Mesendoderm (in vitro differentiated cells): ENCODE results near the gene SGIP1.

Source experiments
- DNase-seq: peaks from one replicate; pipeline ENCODE4 v3.0.0; 2013
- H2AK5ac ChIP-seq: 2 replicates; pipeline ENCODE4 v1.6.1; 2013; ENCODE audit warnings: low read length, inconsistent platforms
- H2BK120ac ChIP-seq: 2 replicates; pipeline ENCODE4 v1.6.1; 2013; ENCODE audit warnings: low read depth, mild to moderate bottlenecking, low read length, moderate library complexity, mixed read lengths
- H2BK15ac ChIP-seq: replicated peaks from 2 replicates; pipeline ENCODE4 v1.6.1; 2013; ENCODE audit warnings: low read depth, mild to moderate bottlenecking, moderate library complexity
- H2BK5ac ChIP-seq: 2 replicates; pipeline ENCODE4 v1.6.1; 2013; ENCODE audit warnings: low read length, inconsistent platforms
- H3K18ac ChIP-seq: 2 replicates; pipeline ENCODE4 v1.6.1; 2013; ENCODE audit warnings: mild to moderate bottlenecking, low read length, mixed read lengths
- H3K23ac ChIP-seq: one replicate; pipeline ENCODE4 v1.6.1; 2013; ENCODE audit warnings: low read length
- H3K27ac ChIP-seq: 2 replicates; pipeline ENCODE4 v1.5.1; 2013; ENCODE audit warnings: low read depth, mild to moderate bottlenecking, inconsistent platforms, low read length, moderate library complexity
- H3K27me3 ChIP-seq: 2 replicates; pipeline ENCODE4 v1.6.1; 2013; ENCODE audit warnings: low read length, control low read depth, mild to moderate bottlenecking, inconsistent platforms; ENCODE audit not compliant: insufficient read depth, poor library complexity
- H3K36me3 ChIP-seq: 2 replicates; pipeline ENCODE4 v1.6.1; 2013; ENCODE audit warnings: low read length, inconsistent platforms; ENCODE audit not compliant: control insufficient read depth, insufficient read depth
- H3K4ac ChIP-seq: one replicate; pipeline ENCODE4 v1.6.1; 2013; ENCODE audit warnings: low read depth, mild to moderate bottlenecking, low read length, moderate library complexity
- H3K4me1 ChIP-seq: 2 replicates; pipeline ENCODE4 v1.6.1; 2013; ENCODE audit warnings: low read depth, low read length, inconsistent platforms; ENCODE audit not compliant: control insufficient read depth
- H3K4me2 ChIP-seq: 2 replicates; pipeline ENCODE4 v1.6.1; 2013; ENCODE audit warnings: low read length
- H3K4me3 ChIP-seq: 2 replicates; pipeline ENCODE4 v1.5.1; 2013; ENCODE audit warnings: mild to moderate bottlenecking, low read length
- H3K56ac ChIP-seq: one replicate; pipeline ENCODE4 v1.6.1; 2013; ENCODE audit warnings: low read length
- H3K79me1 ChIP-seq: 2 replicates; pipeline ENCODE4 v1.6.1; 2013; ENCODE audit warnings: low read length, inconsistent platforms
- H3K79me2 ChIP-seq: 2 replicates; pipeline ENCODE4 v1.6.1; 2013; ENCODE audit warnings: mild to moderate bottlenecking, low read length; ENCODE audit not compliant: control insufficient read depth, insufficient read depth
- H3K9ac ChIP-seq: 2 replicates; pipeline ENCODE4 v1.6.1; 2013; ENCODE audit warnings: low read length, inconsistent platforms
- H4K5ac ChIP-seq: one replicate; pipeline ENCODE4 v1.6.1; 2013; ENCODE audit warnings: low read length
- H4K8ac ChIP-seq: one replicate; pipeline ENCODE4 v1.6.1; 2013; ENCODE audit warnings: low read depth, mild to moderate bottlenecking, control low read depth, low read length, moderate library complexity
- WGBS: extraction: QIAGEN DNeasy Blood & Tissue Kit; methylation state at CpG from one replicate; pipeline ENCODE4 v1.1.7; 2013; ENCODE audit warnings: low lambda C conversion rate, missing lambda C conversion rate; ENCODE audit not compliant: insufficient coverage; ENCODE audit errors: extremely low coverage; 5-methylcytosine and 5-hydroxymethylcytosine counted together

The SGIP1 gene

DNA sequence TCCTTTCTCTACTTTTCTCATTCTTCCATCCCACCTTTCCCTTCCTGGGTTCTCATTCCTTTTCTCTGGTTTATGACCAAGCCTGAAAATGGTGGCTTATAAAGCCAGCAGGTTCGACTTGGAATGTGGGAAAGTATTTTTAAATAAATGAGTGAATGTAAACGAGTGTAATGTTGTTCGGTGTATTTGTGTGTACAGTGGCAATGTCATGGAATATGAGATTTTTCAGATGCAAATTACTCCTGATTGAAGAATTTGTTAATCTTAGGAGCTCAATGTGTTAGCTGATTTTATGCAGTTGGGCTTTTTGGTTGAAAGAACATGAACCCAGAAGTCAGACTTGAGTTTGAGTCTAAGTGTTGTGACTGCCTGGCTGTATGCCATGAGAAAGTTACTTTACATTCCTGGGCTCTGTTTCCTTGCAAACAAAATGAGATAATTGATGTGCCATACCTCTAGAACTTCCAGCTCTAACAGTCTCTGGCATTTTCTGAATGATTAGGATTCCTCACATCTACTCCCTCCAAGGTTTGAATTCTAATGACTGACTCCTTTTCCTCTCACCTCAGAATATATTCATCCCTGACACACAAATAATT lies 6.6 kb downstream of the SGIP1 start:
- 100% methylated on average over 2 of the region's 3 CpGs for WGBS
- H3K4me3 ChIP-seq = no peak overlapping the region

DNA sequence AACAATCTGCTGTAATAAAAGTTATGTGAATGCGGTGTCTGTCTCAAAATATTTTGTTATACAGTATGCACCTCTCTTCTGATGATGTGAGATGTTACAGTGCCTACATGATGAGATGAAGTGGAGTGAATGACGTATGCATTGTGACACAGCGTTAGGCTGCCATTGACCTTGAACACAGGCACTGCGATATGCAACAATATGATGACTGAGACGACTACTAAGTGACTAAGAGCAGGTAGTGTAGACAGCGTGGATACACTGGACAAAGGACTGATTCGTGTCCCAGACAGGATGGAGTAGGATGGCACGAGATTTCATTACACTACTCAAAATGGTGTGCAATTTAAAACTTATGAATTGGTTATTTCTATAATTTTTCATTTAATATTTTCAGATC lies 8.4 kb downstream of the SGIP1 start:
- Histone ChIP-seq H3K4me1 (peaks cover 2% of the 10 kb centered on the region), H3K4me3 (no peak overlapping the region), H3K79me2 (no peaks in the 10 kb centered on the region), H3K9ac (no peak overlapping the region), H3K18ac (no peak overlapping the region), H3K4ac (no peak overlapping the region), H3K27me3 (no peaks in the 10 kb centered on the region), H3K4me2 (no peak overlapping the region), H3K23ac (no peak overlapping the region), H3K27ac (no peak overlapping the region), H4K5ac (no peak overlapping the region), H2BK15ac (no peak overlapping the region), H3K79me1 (no peaks in the 10 kb centered on the region), H2BK120ac (no peak overlapping the region), H2BK5ac (no peak overlapping the region), H4K8ac (no peak overlapping the region), H2AK5ac (peak overlapping the region; percentile 28), H3K36me3 (no peaks in the 10 kb centered on the region), H3K56ac (no peak overlapping the region)
- no peak for DNase-seq
- no CpG with 5 or more reads among the region's 8 CpGs for WGBS

More for the DNA sequence above, 6.6 kb downstream of the SGIP1 start:
- Histone ChIP-seq H3K18ac (no peak overlapping the region), H3K23ac (no peak overlapping the region), H3K4me1 (peaks cover 2% of the 10 kb centered on the region), H3K4me2 (no peak overlapping the region), H2BK5ac (no peak overlapping the region), H3K36me3 (no peaks in the 10 kb centered on the region), H3K27me3 (no peaks in the 10 kb centered on the region), H3K9ac (no peak overlapping the region), H3K27ac (no peak overlapping the region), H3K56ac (no peak overlapping the region), H3K79me1 (no peaks in the 10 kb centered on the region), H2AK5ac (no peak overlapping the region), H4K5ac (no peak overlapping the region), H2BK15ac (no peak overlapping the region), H3K4ac (no peak overlapping the region), H4K8ac (no peak overlapping the region), H2BK120ac (no peak overlapping the region), H3K79me2 (no peaks in the 10 kb centered on the region)
- DNase-seq = peak; percentile 89

DNA sequence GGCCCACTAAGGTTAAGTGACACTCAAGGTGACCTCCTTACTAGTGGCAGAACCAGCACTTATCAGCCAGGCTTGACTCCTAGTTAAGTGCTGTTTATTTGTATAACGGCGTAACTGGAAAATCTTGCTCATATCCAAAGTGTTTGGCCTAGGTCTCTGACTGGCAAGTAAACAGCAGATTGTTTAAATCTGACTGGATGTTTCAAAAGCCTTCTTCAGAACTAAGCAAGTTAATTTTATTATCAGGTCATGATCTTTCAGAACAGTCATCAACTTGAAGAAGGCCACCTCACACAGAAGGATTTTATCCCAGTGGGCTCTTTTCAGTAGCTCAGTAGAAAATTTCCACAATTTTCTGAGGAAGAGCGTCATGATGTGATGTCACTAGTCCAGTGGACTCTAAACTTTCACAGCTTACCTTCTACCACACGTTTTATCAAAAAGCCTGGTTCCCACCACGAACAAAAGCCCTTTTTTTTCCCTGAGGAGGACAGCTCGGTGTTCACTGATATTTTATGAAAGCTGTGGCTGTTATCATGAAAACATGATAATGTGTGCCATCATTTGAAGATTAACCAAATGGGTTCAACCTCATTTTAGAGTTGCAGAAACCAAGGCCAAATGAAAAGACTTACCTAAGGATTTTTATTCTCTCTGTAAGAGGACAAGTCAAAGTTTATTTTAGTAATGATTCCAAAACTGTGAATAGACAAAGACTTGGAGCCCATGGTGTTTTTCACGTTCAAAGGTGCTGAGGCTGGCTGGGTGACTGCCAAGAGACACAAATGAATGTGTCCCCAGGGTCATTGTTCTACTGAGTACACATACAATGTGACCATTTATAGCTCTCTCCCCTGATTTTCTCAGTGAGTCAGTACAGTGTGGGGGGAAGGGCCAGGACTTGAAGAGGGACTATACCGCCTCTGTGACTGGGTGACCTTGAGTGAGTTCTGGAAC lies 9.1 kb downstream of the SGIP1 start:
- no CpG with 5 or more reads among the region's 8 CpGs for WGBS
- Histone ChIP-seq H4K8ac (no peak overlapping the region), H2BK120ac (no peak overlapping the region), H3K4me1 (peaks cover 2% of the 10 kb centered on the region), H3K18ac (no peak overlapping the region), H3K27ac (no peak overlapping the region), H3K9ac (no peak overlapping the region), H2AK5ac (no peak overlapping the region), H3K4me3 (no peak overlapping the region), H3K4me2 (no peak overlapping the region), H3K23ac (no peak overlapping the region), H4K5ac (no peak overlapping the region), H3K79me2 (no peaks in the 10 kb centered on the region), H3K36me3 (no peaks in the 10 kb centered on the region), H3K79me1 (no peaks in the 10 kb centered on the region), H2BK15ac (no peak overlapping the region), H2BK5ac (no peak overlapping the region), H3K4ac (no peak overlapping the region), H3K56ac (no peak overlapping the region), H3K27me3 (no peaks in the 10 kb centered on the region)
- DNase-seq = peak; percentile 70

DNA sequence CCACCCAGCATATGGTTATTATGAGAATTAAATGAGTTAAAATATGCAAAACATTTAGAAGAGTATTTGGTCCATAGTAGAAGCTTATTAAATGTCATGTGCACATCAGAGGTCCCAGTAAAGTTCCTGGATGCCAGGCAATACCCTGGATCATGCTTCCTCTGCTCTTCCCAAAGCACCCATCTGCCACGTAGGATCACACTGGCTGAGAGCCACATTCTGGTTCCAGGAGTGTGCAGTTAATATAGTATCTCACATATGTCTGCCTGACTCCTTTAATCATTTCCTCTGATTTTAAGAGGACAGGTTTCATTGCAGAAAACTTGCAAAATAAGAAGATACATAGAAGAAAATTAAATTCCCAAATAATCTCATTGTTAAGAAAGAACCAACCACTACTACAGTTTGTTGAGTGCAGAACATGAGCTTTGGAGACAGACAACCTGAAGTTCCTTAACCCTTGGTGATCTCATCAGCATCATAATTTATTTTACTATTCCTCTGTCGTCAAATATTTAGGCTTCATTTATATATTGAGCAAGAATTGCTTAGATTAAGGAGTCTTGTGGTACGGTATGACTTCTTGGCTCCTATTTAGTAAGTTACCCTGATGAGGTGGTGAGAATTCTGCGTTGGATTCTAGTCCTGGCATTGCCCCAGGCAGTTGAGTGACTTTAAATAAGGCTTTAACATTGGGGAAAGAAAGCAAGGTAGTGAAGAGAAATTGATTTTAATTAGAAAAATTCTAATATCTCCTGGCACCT lies 12.3 kb downstream of the SGIP1 start:
- no peaks in the 10 kb centered on the region for H3K27me3 ChIP-seq
- no peak overlapping the region for H4K8ac ChIP-seq
- H2BK120ac ChIP-seq = no peak overlapping the region
- H2BK15ac ChIP-seq = no peak overlapping the region
- no peak overlapping the region for H3K27ac ChIP-seq
- no peak overlapping the region for H2BK5ac ChIP-seq
- H3K79me1 ChIP-seq = no peaks in the 10 kb centered on the region
- no peaks in the 10 kb centered on the region for H3K79me2 ChIP-seq
- H3K18ac ChIP-seq = no peak overlapping the region
- H3K4me3 ChIP-seq = no peak overlapping the region
- no peak overlapping the region for H2AK5ac ChIP-seq
- no peak overlapping the region for H4K5ac ChIP-seq
- no peaks in the 10 kb centered on the region for H3K4me1 ChIP-seq
- no peak overlapping the region for H3K4ac ChIP-seq
- no peak overlapping the region for H3K4me2 ChIP-seq
- peak overlapping the region; percentile 69 for H3K23ac ChIP-seq
- DNase-seq = no peak
- no CpG with 5 or more reads among the region's 4 CpGs for WGBS
- H3K9ac ChIP-seq = no peak overlapping the region
- no peak overlapping the region for H3K56ac ChIP-seq
- H3K36me3 ChIP-seq = no peaks in the 10 kb centered on the region

DNA sequence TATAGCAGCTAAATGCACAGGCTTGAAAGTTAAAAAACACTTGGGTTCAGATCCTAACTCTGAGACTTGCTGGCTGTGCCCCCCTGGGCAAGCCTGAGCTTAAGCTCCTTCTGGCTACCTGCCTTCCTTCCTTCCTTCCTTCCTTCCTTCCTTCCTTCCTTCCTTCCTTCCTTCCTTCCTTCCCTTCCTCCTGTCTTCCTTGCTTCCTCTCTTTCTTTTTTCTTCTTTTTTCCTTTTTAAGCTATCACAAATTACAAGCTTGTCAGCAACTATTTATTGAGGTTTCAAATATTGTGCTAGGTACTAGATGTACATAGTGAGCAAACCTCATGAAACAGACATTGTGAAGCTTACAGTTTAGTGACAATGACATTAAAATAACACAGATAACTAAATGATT lies 15.1 kb downstream of the SGIP1 start:
- Histone ChIP-seq H2BK15ac (no peak overlapping the region), H3K27me3 (no peaks in the 10 kb centered on the region), H4K8ac (no peak overlapping the region), H3K56ac (no peak overlapping the region), H3K27ac (no peak overlapping the region), H3K36me3 (no peaks in the 10 kb centered on the region), H4K5ac (no peak overlapping the region), H3K4ac (no peak overlapping the region), H2BK5ac (no peak overlapping the region), H3K23ac (no peak overlapping the region), H2AK5ac (no peak overlapping the region), H3K18ac (no peak overlapping the region), H3K79me1 (no peaks in the 10 kb centered on the region), H3K4me3 (no peak overlapping the region), H3K9ac (no peak overlapping the region), H3K4me2 (no peak overlapping the region), H3K79me2 (no peaks in the 10 kb centered on the region), H2BK120ac (no peak overlapping the region), H3K4me1 (peaks cover 3% of the 10 kb centered on the region)
- DNase-seq = no peak
